GM18858 (cell line): ENCODE results near the gene CLECL1.
"Not testable (repeated sequence)": the region's sequence is repeated elsewhere in the genome, so short reads cannot be mapped to it uniquely, and the experiment has no call there.

Experiments
- ATAC-seq: cut with Tn5 transposase; IDR thresholded peaks from one replicate; pipeline ENCODE4 v1.9.1; 2021; ENCODE audit not compliant: unreplicated experiment

Gene CLECL1

DNA sequence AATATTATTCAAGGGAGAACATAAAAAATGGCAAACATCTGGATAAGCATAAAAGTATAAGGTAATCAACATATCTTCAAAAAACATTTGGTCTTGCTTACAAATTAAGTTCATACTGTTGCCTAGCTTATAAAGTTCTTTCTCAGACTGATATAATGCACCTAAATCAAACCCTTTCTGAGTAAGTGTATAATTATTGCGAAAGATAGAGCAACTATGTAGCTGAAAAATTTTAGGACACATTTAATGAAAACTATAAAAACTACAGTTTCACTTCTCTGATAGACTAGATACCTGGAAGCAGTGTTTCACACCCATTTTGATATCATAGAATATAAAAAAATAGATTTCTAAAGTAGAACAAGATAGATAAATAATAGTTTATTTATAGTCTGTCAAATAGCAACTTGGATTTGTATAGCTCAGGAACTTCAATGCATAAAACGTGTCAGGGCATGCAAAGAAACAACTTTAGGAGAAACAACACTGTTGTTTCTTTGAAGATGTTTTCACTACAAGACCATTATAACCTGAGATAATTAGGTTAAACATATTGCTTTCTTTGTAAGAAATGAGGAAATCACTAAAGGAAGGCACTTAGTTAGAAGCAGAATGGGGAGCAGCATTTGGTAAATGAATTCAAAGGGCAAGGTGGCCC is 7.6 kb downstream of the CLECL1 start:
- ATAC-seq: no peak

DNA sequence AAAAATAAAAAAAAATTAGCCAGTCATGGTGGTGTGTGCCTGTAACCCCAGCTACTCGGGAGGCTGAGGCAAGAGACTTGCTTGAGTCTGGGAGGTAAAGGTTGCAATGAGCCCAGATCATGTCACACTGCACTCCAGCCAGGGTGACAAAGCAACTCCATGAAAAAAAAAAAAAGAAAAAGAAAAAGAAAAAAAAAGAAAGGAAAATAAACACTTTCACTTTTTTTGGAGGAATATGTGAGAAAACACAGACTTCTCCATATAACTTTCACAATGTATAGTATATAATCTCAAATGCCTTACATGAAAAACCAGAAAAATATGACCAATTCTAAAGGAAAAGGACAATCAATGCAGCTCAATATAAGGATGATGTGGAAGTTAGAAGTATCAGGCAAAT is 8.9 kb downstream of the CLECL1 start:
- ATAC-seq: no peak

GRCh38 chr12:9721394-9722092 is 11.4 kb downstream of the CLECL1 start:
- ATAC-seq: peak; percentile 49

GRCh38 chr12:9719790-9720189 is 13.1 kb downstream of the CLECL1 start:
- no peak for ATAC-seq

GRCh38 chr12:9718968-9719367 is 13.9 kb downstream of the CLECL1 start:
- no peak for ATAC-seq

DNA sequence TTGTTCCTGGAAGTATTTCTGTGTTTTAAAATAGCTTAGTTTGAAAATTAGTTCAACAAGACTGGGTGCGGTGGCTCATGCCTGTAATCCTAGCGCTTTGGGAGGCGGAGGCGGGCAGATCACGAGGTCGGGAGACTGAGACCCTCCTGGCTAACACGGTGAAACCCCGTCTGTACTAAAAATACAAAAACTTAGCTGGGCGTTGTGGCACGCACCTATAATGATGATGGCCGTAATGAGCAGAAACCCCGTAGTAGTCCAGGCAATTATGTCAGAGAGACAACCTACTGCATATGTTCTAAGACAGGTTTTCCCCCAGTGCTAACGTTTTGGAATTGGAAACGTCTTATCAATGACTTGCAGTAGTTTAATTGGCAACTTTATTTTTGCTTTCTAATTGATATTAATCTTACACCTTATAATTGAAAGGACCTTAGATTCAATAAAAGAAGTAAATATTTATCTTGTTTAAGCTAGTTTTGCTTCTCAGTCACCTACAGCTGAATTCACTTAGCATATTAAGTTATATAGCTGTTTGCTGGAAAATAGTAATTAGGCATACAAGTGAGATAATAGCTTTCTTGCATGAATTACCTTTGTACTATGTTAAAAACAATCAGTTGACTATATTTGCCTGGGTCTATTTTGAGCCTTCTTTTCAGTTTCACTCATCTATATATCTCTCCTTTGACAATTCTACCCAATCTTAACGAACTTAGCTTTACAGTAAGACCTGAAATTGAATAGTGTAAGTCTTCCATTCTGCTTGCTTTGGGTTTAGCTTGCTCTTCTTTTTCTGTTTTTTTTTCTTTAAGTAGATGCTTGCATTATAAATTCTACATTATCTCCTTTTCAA is 15.6 kb downstream of the CLECL1 start:
- no peak for ATAC-seq

GRCh38 chr12:9713032-9713558 is 19.8 kb downstream of the CLECL1 start:
- peak; percentile 59 for ATAC-seq

- ATAC-seq: no peak
Measured at GRCh38 chr12:9711664-9712063, 21.2 kb downstream of the CLECL1 start.

DNA sequence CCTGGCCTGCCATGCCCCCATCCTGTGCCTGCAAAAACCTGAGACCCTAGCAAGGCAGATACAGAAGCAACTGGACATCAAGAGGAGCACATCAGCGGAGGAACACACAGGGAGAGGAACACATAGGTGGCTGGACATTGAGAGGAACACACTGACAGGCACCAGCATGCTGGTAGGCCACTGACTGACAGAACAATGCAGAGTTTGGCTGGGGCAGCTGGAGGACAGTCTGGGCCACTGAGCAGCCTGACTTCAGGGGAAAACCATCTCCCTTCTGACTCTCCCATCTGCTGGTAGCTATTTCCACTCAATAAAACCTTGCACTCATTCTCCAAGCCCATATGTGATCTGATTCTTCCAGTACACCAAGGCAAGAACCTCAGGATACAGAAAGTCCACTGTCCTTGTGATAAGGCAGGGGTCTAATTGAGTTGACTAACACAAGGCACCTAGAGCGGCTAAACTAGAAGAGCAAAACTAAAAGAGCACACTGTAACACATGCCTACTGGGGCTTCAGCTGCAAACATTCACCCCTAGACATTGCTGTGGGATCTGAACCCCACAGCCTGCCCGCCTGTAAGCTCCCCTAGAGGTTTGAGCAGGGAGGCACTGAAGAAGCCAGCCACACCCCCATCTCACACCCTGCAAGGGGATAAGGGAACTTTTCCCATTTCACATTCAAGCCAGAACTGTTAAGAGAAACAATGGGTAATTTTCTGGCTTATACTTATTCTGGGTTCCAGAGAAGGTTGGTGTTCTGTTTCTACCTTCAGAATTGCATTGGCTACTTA is 22.1 kb downstream of the CLECL1 start:
- no peak for ATAC-seq

GRCh38 chr12:9708853-9709252 is 24.0 kb downstream of the CLECL1 start:
- ATAC-seq: no peak

GRCh38 chr12:9707864-9708808 is 24.8 kb downstream of the CLECL1 start:
- no peak for ATAC-seq

DNA sequence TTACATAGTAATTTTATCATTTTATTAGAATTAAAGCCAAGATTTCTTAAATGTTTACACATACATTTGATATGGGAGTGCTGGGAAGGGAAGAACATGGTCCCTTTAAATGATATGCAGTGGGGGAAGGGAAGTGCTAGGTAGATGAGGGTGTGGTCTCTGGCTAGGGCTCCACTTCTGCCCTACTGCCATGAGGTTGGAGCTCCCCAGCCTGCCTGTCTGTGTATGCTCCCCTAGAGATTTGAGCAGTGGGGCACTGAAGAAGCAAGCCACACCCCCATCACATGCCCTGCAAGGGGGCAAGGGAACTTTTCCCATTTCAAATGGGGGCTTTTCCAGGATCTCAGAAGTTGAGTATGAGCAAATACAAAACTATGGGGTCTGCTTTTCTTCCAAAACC is 25.5 kb downstream of the CLECL1 start:
- no peak for ATAC-seq

- no peak for ATAC-seq
Measured at GRCh38 chr12:9706086-9706685, 26.7 kb downstream of the CLECL1 start.

- not testable (repeated sequence) for ATAC-seq
Measured at GRCh38 chr12:9704561-9704960, 28.3 kb downstream of the CLECL1 start.

DNA sequence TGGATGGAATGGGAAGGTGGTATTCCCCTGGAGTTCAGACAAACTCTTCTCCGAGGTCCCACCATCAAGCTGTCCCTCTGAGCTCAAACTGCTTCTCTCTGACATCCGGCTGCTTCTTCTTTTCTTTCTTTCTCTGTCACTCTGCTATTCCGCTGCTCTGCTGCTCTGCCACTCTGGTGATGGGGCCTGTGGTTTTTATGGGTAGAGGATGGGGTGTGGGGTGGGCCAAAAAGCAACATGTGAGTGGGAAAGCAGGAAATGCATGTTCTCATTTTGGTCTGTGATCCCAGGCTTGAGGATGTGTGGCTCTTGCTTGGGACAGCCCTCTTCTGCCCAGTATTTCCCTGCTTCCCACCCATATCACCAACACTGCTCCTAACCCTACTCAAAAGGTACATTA is 30.6 kb downstream of the CLECL1 start:
- no peak for ATAC-seq

GRCh38 chr12:9701380-9702154 is 31.3 kb downstream of the CLECL1 start:
- no peak for ATAC-seq

DNA sequence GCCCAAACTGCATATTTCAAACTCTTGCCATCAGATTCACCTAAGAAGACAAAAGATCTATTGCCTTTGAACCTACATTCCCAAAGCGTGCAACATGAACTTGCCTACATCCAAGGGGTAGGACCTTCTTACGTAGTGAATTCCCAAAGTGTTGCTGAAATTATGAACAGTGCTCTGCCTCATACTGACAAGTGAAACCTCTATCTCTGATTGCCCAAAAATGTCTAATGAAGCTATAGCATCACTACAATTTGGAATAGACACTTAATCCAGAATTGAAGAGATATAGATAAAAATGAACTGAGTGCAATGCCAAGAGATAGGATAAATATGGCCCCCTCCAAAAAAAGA is 32.3 kb downstream of the CLECL1 start:
- ATAC-seq: no peak

DNA sequence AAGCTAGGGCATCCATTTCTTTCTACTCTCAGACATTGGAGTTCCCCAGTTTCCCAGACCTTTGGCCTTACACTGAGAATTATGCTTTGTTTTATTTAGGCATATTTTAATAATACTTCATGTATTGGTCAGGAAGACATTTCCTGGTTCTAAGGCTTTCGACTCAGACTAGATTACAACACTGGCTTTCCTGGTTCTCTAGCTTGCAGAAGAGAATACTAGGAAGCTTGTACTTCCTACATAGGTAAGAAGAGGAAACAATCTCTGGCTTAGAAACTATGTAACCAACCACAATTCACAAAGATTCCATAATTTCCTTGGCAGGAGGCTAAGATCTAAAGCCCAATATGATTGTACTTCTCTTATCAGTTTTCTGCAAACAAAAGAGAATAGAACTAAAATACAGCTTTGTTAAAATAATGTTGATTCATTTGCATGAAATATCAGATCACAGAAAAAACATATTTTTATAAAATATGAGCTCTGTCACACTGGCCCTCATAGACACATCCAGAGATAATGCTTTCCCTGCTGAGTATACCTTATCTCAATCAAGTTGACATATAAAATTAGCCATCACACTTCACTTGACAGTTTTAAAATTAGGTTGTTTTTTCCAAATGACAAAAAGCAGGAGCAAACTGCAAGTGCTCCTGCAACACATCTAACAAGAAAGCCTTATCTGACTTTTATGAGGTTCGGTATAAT is 32.8 kb downstream of the CLECL1 start:
- no peak for ATAC-seq
